ENCODE data around the gene PDK4.

The PDK4 gene

GRCh38 chr7:95631527-95631926, 35.2 kb upstream of the PDK4 start:
- TF ChIP-seq FOXP2 (optimal IDR thresholded peaks at IDR 0.05; ENCODE audit: borderline replicate concordance, extremely low read depth, extremely low read length, insufficient read depth) (no peak), POLR2AphosphoS5 (IDR thresholded peaks at IDR 0.05; ENCODE audit: low read depth, low read length) (no peak)

GRCh38 chr7:95630702-95631458, 34.6 kb upstream of the PDK4 start:
- TF ChIP-seq POLR2AphosphoS5 (IDR thresholded peaks at IDR 0.05; ENCODE audit: low read depth, low read length) = no peak
- no peak for TF ChIP-seq FOXP2 (optimal IDR thresholded peaks at IDR 0.05; ENCODE audit: borderline replicate concordance, extremely low read depth, extremely low read length, insufficient read depth)
- TF ChIP-seq REST (IDR thresholded peaks at IDR 0.05; ENCODE audit: insufficient read depth in 1 of 2, low read depth in 2 of 2, low read length in 2 of 2) = no peak
- no peak for TF ChIP-seq TAF1 (IDR thresholded peaks at IDR 0.05; ENCODE audit: borderline replicate concordance, insufficient read depth, low read length)
- no peak for TF ChIP-seq SIN3A (IDR thresholded peaks at IDR 0.05; ENCODE audit: borderline replicate concordance, insufficient read depth, low read length)

- peak; percentile 40 for TF ChIP-seq FOXP2 (optimal IDR thresholded peaks at IDR 0.05; ENCODE audit: borderline replicate concordance, extremely low read depth, extremely low read length, insufficient read depth)
- TF ChIP-seq SIN3A (IDR thresholded peaks at IDR 0.05; ENCODE audit: borderline replicate concordance, insufficient read depth, low read length) = no peak
Measured at GRCh38 chr7:95628831-95629439, 32.6 kb upstream of the PDK4 start.

GRCh38 chr7:95623788-95624187, 27.5 kb upstream of the PDK4 start:
- TF ChIP-seq REST (IDR thresholded peaks at IDR 0.05; ENCODE audit: insufficient read depth in 1 of 2, low read depth in 2 of 2, low read length in 2 of 2) = no peak
- TF ChIP-seq POLR2AphosphoS5 (IDR thresholded peaks at IDR 0.05; ENCODE audit: low read depth, low read length) = no peak
- TF ChIP-seq TAF1 (IDR thresholded peaks at IDR 0.05; ENCODE audit: borderline replicate concordance, insufficient read depth, low read length) = no peak
- TF ChIP-seq SIN3A (IDR thresholded peaks at IDR 0.05; ENCODE audit: borderline replicate concordance, insufficient read depth, low read length) = no peak
- TF ChIP-seq FOXP2 (optimal IDR thresholded peaks at IDR 0.05; ENCODE audit: borderline replicate concordance, extremely low read depth, extremely low read length, insufficient read depth) = no peak

- TF ChIP-seq REST (IDR thresholded peaks at IDR 0.05; ENCODE audit: insufficient read depth in 1 of 2, low read depth in 2 of 2, low read length in 2 of 2) (no peak), TAF1 (IDR thresholded peaks at IDR 0.05; ENCODE audit: borderline replicate concordance, insufficient read depth, low read length) (no peak), SIN3A (IDR thresholded peaks at IDR 0.05; ENCODE audit: borderline replicate concordance, insufficient read depth, low read length) (no peak), FOXP2 (optimal IDR thresholded peaks at IDR 0.05; ENCODE audit: borderline replicate concordance, extremely low read depth, extremely low read length, insufficient read depth) (no peak), POLR2AphosphoS5 (IDR thresholded peaks at IDR 0.05; ENCODE audit: low read depth, low read length) (no peak)
Measured at GRCh38 chr7:95622859-95623258, 26.5 kb upstream of the PDK4 start.

- TF ChIP-seq SIN3A (IDR thresholded peaks at IDR 0.05; ENCODE audit: borderline replicate concordance, insufficient read depth, low read length) (no peak), REST (IDR thresholded peaks at IDR 0.05; ENCODE audit: insufficient read depth in 1 of 2, low read depth in 2 of 2, low read length in 2 of 2) (no peak), TAF1 (IDR thresholded peaks at IDR 0.05; ENCODE audit: borderline replicate concordance, insufficient read depth, low read length) (no peak), POLR2AphosphoS5 (IDR thresholded peaks at IDR 0.05; ENCODE audit: low read depth, low read length) (no peak), FOXP2 (optimal IDR thresholded peaks at IDR 0.05; ENCODE audit: borderline replicate concordance, extremely low read depth, extremely low read length, insufficient read depth) (no peak)
Measured at GRCh38 chr7:95622001-95622549, 25.8 kb upstream of the PDK4 start.
